Mammary epithelial cell (primary cell): Measurements from ENCODE around the gene UMODL1.
"Not testable (repeated sequence)": the region's sequence is repeated elsewhere in the genome, so short reads cannot be mapped to it uniquely, and the experiment has no call there.

Source experiments
- EZH2 ChIP-seq: IDR thresholded peaks from 2 replicates; pipeline ENCODE4 v1.6.1; 2012; ENCODE audit warnings: low read length, inconsistent platforms, borderline replicate concordance
- TF ChIP-seq, protein P1 (sequence below), 2 donors: IDR thresholded peaks in 1 of 2; conservative IDR thresholded peaks in 1 of 2; 2 replicates each; pipeline ENCODE4 v1.5.1; 2011 to 2012; ENCODE audit warnings: inconsistent platforms in 2 of 2, low read length in 2 of 2, mild to moderate bottlenecking in 2 of 2, control low read depth in 1 of 2, low read depth in 1 of 2; ENCODE audit not compliant: insufficient read depth in 1 of 2; ENCODE audit errors: extremely low read depth in 1 of 2

DNA sequence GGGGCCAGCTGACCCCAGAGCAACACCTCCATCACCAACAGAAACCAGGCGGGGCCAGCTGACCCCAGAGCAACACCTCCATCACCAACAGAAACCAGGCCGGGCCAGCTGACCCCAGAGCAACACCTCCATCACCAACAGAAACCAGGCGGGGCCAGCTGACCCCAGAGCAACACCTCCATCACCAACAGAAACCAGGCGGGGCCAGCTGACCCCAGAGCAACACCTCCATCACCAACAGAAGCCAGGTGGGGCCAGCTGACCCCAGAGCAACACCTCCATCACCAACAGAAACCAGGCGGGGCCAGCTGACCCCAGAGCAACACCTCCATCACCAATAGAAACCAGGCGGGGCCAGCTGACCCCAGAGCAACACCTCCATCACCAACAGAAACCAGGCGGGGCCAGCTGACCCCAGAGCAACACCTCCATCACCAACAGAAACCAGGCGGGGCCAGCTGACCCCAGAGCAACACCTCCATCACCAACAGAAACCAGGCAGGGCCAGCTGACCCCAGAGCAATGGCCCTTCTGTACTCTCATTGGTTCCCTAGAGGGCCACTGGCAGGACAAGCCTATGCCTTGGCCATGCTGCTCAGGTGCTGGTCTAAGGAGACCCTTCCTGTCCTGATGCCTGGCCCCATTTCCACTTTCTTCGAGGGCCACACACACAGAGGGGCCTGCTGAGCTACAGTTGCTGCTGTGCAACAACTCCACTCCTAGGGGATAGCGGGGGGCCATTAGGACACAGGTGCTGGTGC, 7.3 kb downstream of the UMODL1 start:
- TF ChIP-seq, protein P1, sequence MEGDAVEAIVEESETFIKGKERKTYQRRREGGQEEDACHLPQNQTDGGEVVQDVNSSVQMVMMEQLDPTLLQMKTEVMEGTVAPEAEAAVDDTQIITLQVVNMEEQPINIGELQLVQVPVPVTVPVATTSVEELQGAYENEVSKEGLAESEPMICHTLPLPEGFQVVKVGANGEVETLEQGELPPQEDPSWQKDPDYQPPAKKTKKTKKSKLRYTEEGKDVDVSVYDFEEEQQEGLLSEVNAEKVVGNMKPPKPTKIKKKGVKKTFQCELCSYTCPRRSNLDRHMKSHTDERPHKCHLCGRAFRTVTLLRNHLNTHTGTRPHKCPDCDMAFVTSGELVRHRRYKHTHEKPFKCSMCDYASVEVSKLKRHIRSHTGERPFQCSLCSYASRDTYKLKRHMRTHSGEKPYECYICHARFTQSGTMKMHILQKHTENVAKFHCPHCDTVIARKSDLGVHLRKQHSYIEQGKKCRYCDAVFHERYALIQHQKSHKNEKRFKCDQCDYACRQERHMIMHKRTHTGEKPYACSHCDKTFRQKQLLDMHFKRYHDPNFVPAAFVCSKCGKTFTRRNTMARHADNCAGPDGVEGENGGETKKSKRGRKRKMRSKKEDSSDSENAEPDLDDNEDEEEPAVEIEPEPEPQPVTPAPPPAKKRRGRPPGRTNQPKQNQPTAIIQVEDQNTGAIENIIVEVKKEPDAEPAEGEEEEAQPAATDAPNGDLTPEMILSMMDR (conservative IDR thresholded peaks at IDR 0.05 in 1 of 2, IDR thresholded peaks at IDR 0.05 in 1 of 2; ENCODE audit: extremely low read depth in 1 of 2, insufficient read depth in 1 of 2, low read depth in 1 of 2, low read length in 2 of 2), result not testable (repeated sequence)
- TF ChIP-seq EZH2, result not testable (repeated sequence)
